HG03135 (cell line): ENCODE measurements around the gene ERGIC1.
A peak's percentile ranks its signal among the peaks of the same experiment; 100 is the strongest.

ENCODE experiments used
- ATAC-seq: cut with Tn5 transposase; IDR thresholded peaks from one replicate; pipeline ENCODE4 v1.9.1; 2021; ENCODE audit warnings: mild to moderate bottlenecking, moderate library complexity; ENCODE audit not compliant: unreplicated experiment

ERGIC1 gene

GRCh38 chr5:172825610-172826204, 8.3 kb upstream of the ERGIC1 start:
- no peak for ATAC-seq

GRCh38 chr5:172827841-172828240, 6.2 kb upstream of the ERGIC1 start:
- no peak for ATAC-seq

- no peak for ATAC-seq
Observed at GRCh38 chr5:172828911-172829431, 5.1 kb upstream of the ERGIC1 start.

GRCh38 chr5:172830275-172830799, 3.7 kb upstream of the ERGIC1 start:
- no peak for ATAC-seq

- ATAC-seq: no peak
Observed at GRCh38 chr5:172830876-172831662, 3.0 kb upstream of the ERGIC1 start.

- no peak for ATAC-seq
Observed at GRCh38 chr5:172832383-172833315, 1.4 kb upstream of the ERGIC1 start.

- no peak for ATAC-seq
Observed at GRCh38 chr5:172833372-172833685, 722 bp upstream of the ERGIC1 start.

GRCh38 chr5:172834415-172835289, 601 bp downstream of the ERGIC1 start:
- ATAC-seq: peak; percentile 20

GRCh38 chr5:172835290-172835993, 1.4 kb downstream of the ERGIC1 start:
- ATAC-seq: no peak

GRCh38 chr5:172835994-172836356, 1.9 kb downstream of the ERGIC1 start:
- no peak for ATAC-seq

- ATAC-seq: peak; percentile 70
Observed at GRCh38 chr5:172837640-172838039, 3.6 kb downstream of the ERGIC1 start.

GRCh38 chr5:172838151-172838875, 4.3 kb downstream of the ERGIC1 start:
- no peak for ATAC-seq

GRCh38 chr5:172839669-172840431, 5.8 kb downstream of the ERGIC1 start:
- ATAC-seq: no peak

- no peak for ATAC-seq
Observed at GRCh38 chr5:172840432-172841154, 6.5 kb downstream of the ERGIC1 start.

GRCh38 chr5:172841256-172841655, 7.2 kb downstream of the ERGIC1 start:
- no peak for ATAC-seq

- no peak for ATAC-seq
Observed at GRCh38 chr5:172843825-172844576, 9.9 kb downstream of the ERGIC1 start.

GRCh38 chr5:172844577-172844838, 10.5 kb downstream of the ERGIC1 start:
- ATAC-seq: no peak
